ENCODE data around the gene PACSIN3.

GRCh38 chr11:47222696-47223095, 36.5 kb upstream of the PACSIN3 start:
- TF ChIP-seq CTCF (IDR thresholded peaks at IDR 0.05; ENCODE audit: control extremely low read depth in 1 of 3, insufficient read depth in 1 of 3, low read depth in 1 of 3, low read length in 3 of 3), result no peak
- TF ChIP-seq EGR1 (IDR thresholded peaks at IDR 0.05; ENCODE audit: borderline replicate concordance, low read depth, low read length), result no peak
- TF ChIP-seq MAX (IDR thresholded peaks at IDR 0.05), result no peak
- TF ChIP-seq GABPA (IDR thresholded peaks at IDR 0.05; ENCODE audit: borderline replicate concordance, insufficient read depth, low read length), result no peak
- no peak for TF ChIP-seq ASH2L (IDR thresholded peaks at IDR 0.05; ENCODE audit: low read length)
- no peak for TF ChIP-seq TAF1 (IDR thresholded peaks at IDR 0.05; ENCODE audit: low read depth, low read length)
- no peak for TF ChIP-seq MAFK (IDR thresholded peaks at IDR 0.05; ENCODE audit: low read depth, low read length)
- no peak for TF ChIP-seq RFX5 (IDR thresholded peaks at IDR 0.05; ENCODE audit: borderline replicate concordance, low read depth, low read length)
- TF ChIP-seq YY1 (IDR thresholded peaks at IDR 0.05; ENCODE audit: low read depth, low read length), result no peak
